Breast epithelium (tissue), 3 donors: ENCODE results near the gene ANXA2.

Experiments
- CTCF ChIP-seq, 3 donors: fragments of 450-650 bp; IDR thresholded peaks; one replicate each; pipeline ENCODE4 v1.5.1; 2016 to 2017; ENCODE audit warnings: antibody characterized with exemption in 3 of 3, mild to moderate bottlenecking in 3 of 3, moderate library complexity in 3 of 3
- POLR2A ChIP-seq: fragments of 450-650 bp; IDR thresholded peaks from one replicate; pipeline ENCODE4 v1.6.1; 2016; ENCODE audit warnings: antibody characterized with exemption, mild to moderate bottlenecking, moderate library complexity
- POLR2AphosphoS5 ChIP-seq, 3 donors: sonication (generic); formaldehyde crosslinking; IDR thresholded peaks; one replicate each; pipeline ENCODE4 v1.6.1; 2017; ENCODE audit warnings: antibody characterized with exemption in 3 of 3

DNA sequence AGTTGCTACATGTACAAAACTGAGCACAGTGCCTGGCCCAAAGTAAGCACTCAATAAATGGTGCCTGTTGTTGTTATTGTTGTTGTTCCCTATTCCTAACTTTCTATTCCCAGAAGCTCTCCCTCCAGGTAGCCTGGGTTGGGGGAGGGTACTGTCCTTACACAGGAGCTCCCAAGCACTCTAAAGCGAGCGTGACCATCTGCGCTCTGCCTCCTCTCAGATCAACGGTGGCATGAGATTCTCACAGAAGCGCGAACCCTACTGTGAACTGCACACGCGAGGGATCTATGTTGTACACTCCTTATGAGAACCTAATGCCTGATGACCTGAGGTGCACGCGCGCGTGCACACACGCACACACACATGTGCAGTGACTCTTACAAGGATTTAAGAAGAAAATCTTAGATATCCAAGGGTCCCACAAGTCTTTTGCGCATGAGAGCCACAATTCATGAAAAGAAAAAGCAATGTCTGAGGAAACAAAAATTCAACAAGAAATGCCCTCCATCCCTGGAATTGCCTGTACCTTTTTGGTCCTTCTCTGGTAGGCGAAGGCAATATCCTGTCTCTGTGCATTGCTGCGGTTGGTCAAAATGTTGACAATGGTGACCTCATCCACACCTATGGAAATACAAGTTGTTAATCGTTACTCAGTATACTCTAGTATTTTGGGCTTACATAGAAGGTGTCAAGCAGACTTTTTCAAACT is 33.7 kb downstream of the ANXA2 start:
- TF ChIP-seq POLR2AphosphoS5 (IDR thresholded peaks at IDR 0.05) (no peak), CTCF (IDR thresholded peaks at IDR 0.05) (no peak), POLR2A (no peak)
